IMR-90 (cell line): Measurements from ENCODE around the gene FARP1. TPM values are rescaled to one million over a fixed set of nuclear protein-coding genes. Genes with fewer than 3 reads are reported as not detected.

Experiments used
- ATAC-seq: fragments of 200-7000 bp; cut with Tn5 transposase; 2 replicates; pipeline ENCODE4 v1.9.1; 2020; ENCODE audit warnings: low read depth, mild to moderate bottlenecking, moderate library complexity
- BruUV-seq: library from RNA; stranded (reverse); fragments of 400-500 nt; replicated peaks from 2 replicates; lab custom pipeline; 2021; lab: Mats Ljungman, UMichigan
- CTCF ChIA-PET: fragments of 300-600 bp; formaldehyde crosslinking; extraction: SDS; loops from one replicate; lab custom pipeline; 2021; ENCODE audit warnings: antibody characterized with exemption; lab: Yijun Ruan, JAX
- POLR2A ChIA-PET: fragments of 300-600 bp; sonication (Branson Sonifier 250); formaldehyde crosslinking; loops from one replicate; lab custom pipeline; 2022; ENCODE audit warnings: antibody characterized with exemption; ENCODE audit not compliant: unreplicated experiment; lab: Charles Lee
- DNase-seq: peaks from one replicate; pipeline ENCODE4 v3.0.0; 2013
- H2AFZ ChIP-seq: replicated peaks from 2 replicates; pipeline ENCODE3; 2013; ENCODE audit warnings: low read length, mild to moderate bottlenecking; ENCODE audit not compliant: poor library complexity
- H2AK5ac ChIP-seq: 2 replicates; pipeline ENCODE4 v1.6.1; 2013; ENCODE audit warnings: low read depth, low read length, inconsistent platforms
- H2AK9ac ChIP-seq: replicated peaks from 2 replicates; pipeline ENCODE3; 2013; ENCODE audit warnings: mild to moderate bottlenecking, low read depth, low read length, moderate library complexity; ENCODE audit not compliant: poor library complexity
- H2BK120ac ChIP-seq: 2 replicates; pipeline ENCODE4 v1.6.1; 2013; ENCODE audit warnings: low read depth, low read length, inconsistent platforms
- H2BK15ac ChIP-seq: 3 replicates; pipeline ENCODE4 v1.6.1; 2013; ENCODE audit warnings: low read depth, low read length, inconsistent platforms
- H2BK20ac ChIP-seq: 2 replicates; pipeline ENCODE4 v1.6.1; 2013; ENCODE audit warnings: low read depth, mild to moderate bottlenecking, inconsistent platforms, low read length, moderate library complexity
- H2BK5ac ChIP-seq: 2 replicates; pipeline ENCODE4 v1.6.1; 2013; ENCODE audit warnings: mild to moderate bottlenecking, low read depth, low read length, inconsistent platforms; ENCODE audit not compliant: poor library complexity, severe bottlenecking
- H3K14ac ChIP-seq: replicated peaks from 2 replicates; pipeline ENCODE4 v1.6.1; 2013; ENCODE audit warnings: low read depth, low read length, inconsistent platforms
- H3K18ac ChIP-seq: 2 replicates; pipeline ENCODE4 v1.6.1; 2013; ENCODE audit warnings: low read depth, low read length, control low read depth
- H3K23ac ChIP-seq: 2 replicates; pipeline ENCODE4 v1.6.1; 2013; ENCODE audit warnings: low read depth, low read length, inconsistent platforms
- H3K27ac ChIP-seq: 2 replicates; pipeline ENCODE4 v1.5.1; 2013; ENCODE audit warnings: mild to moderate bottlenecking, control low read depth, low read length; ENCODE audit not compliant: insufficient read depth
- H3K27me3 ChIP-seq: 2 replicates; pipeline ENCODE4 v1.6.1; 2013; ENCODE audit warnings: low read length; ENCODE audit not compliant: control insufficient read depth, insufficient read depth
- H3K36me3 ChIP-seq: 2 replicates; pipeline ENCODE4 v1.6.1; 2013; ENCODE audit warnings: low read length, mixed read lengths; ENCODE audit not compliant: control insufficient read depth, insufficient read depth
- H3K4ac ChIP-seq: 2 replicates; pipeline ENCODE4 v1.6.1; 2013; ENCODE audit warnings: low read depth, low read length, inconsistent platforms
- H3K4me1 ChIP-seq: 2 replicates; pipeline ENCODE4 v1.6.1; 2013; ENCODE audit warnings: low read length, mixed read lengths; ENCODE audit not compliant: control insufficient read depth, insufficient read depth
- H3K4me2 ChIP-seq: 2 replicates; pipeline ENCODE4 v1.6.1; 2013; ENCODE audit warnings: low read depth, mild to moderate bottlenecking, control low read depth, low read length, moderate library complexity
- H3K4me3 ChIP-seq: 2 replicates; pipeline ENCODE4 v1.5.1; 2013; ENCODE audit warnings: low read depth, mild to moderate bottlenecking, control low read depth, low read length, moderate library complexity; ENCODE audit not compliant: insufficient read depth
- H3K56ac ChIP-seq: 2 replicates; pipeline ENCODE4 v1.6.1; 2013; ENCODE audit warnings: low read length, inconsistent platforms; ENCODE audit not compliant: insufficient read depth; ENCODE audit errors: extremely low read depth
- H3K79me1 ChIP-seq, 2 experiments: 2 replicates each; pipeline ENCODE4 v1.6.1; 2013; ENCODE audit warnings: low read length in 2 of 2, inconsistent platforms in 1 of 2, low read depth in 1 of 2
- H3K9ac ChIP-seq: 2 replicates; pipeline ENCODE4 v1.6.1; 2013; ENCODE audit warnings: low read depth, low read length, control low read depth
- H3K9me1 ChIP-seq: 2 replicates; pipeline ENCODE4 v1.6.1; 2013; ENCODE audit warnings: low read length, inconsistent platforms; ENCODE audit not compliant: insufficient read depth
- H3K9me3 ChIP-seq: 2 replicates; pipeline ENCODE4 v1.6.1; 2013; ENCODE audit warnings: low read length; ENCODE audit not compliant: control insufficient read depth, insufficient read depth
- H4K20me1 ChIP-seq: 2 replicates; pipeline ENCODE4 v1.6.1; 2013; ENCODE audit warnings: low read length, inconsistent platforms; ENCODE audit not compliant: insufficient read depth
- H4K5ac ChIP-seq: 2 replicates; pipeline ENCODE4 v1.6.1; 2013; ENCODE audit warnings: mild to moderate bottlenecking, low read depth, low read length, control low read depth
- H4K8ac ChIP-seq, 2 experiments: 2 replicates each; pipeline ENCODE4 v1.6.1; 2013; ENCODE audit warnings: low read depth in 2 of 2, low read length in 2 of 2, control low read depth in 1 of 2, inconsistent platforms in 1 of 2
- H4K91ac ChIP-seq: 2 replicates; pipeline ENCODE4 v1.6.1; 2013; ENCODE audit warnings: low read depth, low read length, inconsistent platforms; ENCODE audit not compliant: insufficient read depth
- MXI1 ChIP-seq: IDR thresholded peaks from 2 replicates; pipeline ENCODE4 v1.6.1; 2012; ENCODE audit warnings: low read depth, mild to moderate bottlenecking, low read length, moderate library complexity, borderline replicate concordance
- RAD21 ChIP-seq: IDR thresholded peaks from 2 replicates; pipeline ENCODE4 v1.6.1; 2012; ENCODE audit warnings: low read length, improper control_type of control experiment
- whole genome bisulfite sequencing, 2 experiments: methylation state at CpG; one replicate each; pipeline versions ENCODE4 v1.1.5 to v1.1.7; 2013; ENCODE audit warnings: missing lambda C conversion rate in 2 of 2; ENCODE audit not compliant: insufficient read length in 1 of 2; ENCODE audit errors: extremely low coverage in 2 of 2; 5-methylcytosine and 5-hydroxymethylcytosine counted together
- dilution Hi-C: fragments of 300-500 bp; cut with HindIII; formaldehyde crosslinking; loops from one replicate; pipeline ENCODE4 v1.14.3; 2018; ENCODE audit warnings: low sequenced_read_pairs; ENCODE audit not compliant: unreplicated experiment
- in situ Hi-C: fragments of 300-500 bp; cut with MboI; formaldehyde crosslinking; loops from 3 replicates; pipeline ENCODE4 v1.14.3; 2019; ENCODE audit warnings: low sequenced_read_pairs, inconsistent platforms, mixed read lengths
- intact Hi-C: fragments of 100-400 bp; cut with micrococcal nuclease; formaldehyde crosslinking; loops from 2 replicates; pipeline ENCODE4 v1.10.0; 2022
- polyA plus RNA-seq, 3 experiments: library from polyadenylated mRNA; depleted of rRNA; stranded (reverse); fragments of >200 nt; gene quantifications; 2 replicates each; pipeline ENCODE4 v1.2.3, GENCODE V29; 2012; ENCODE audit warnings: low replicate concordance in 1 of 3
- total RNA-seq: library from RNA; depleted of rRNA; stranded (reverse); fragments of >200 nt; gene quantifications from 2 replicates; pipeline ENCODE4 v1.2.3, GENCODE V29; 2012

Gene FARP1
- total and polyA plus RNA-seq, 2 of the 4 experiments (the other 2 are of a cell fraction): 39.6 to 57.0 TPM

GRCh38 chr13:98273824-98274742 is 131.2 kb downstream of the FARP1 start:
- Histone ChIP-seq H3K9me3 (no peaks in the 10 kb centered on the region), H2AFZ (no peak overlapping the region), H3K23ac (peak overlapping the region; percentile 77), H4K8ac (peak overlapping the region; percentile 14 to 48; a peak in 3 of 4 replicates), H3K14ac (peak overlapping the region; percentile 44), H4K5ac (peak overlapping the region; percentile 86), H2AK9ac (peak overlapping the region; percentile 48), H2BK20ac (peak overlapping the region; percentile 23), H3K27me3 (no peaks in the 10 kb centered on the region), H4K20me1 (peaks cover 20% of the 10 kb centered on the region; the same call in 1 of the 2 replicates), H2BK15ac (peak overlapping the region; percentile 21; the same call in 2 of the 3 replicates), H4K91ac (peak overlapping the region; percentile 49), H3K9me1 (peaks cover 25% of the 10 kb centered on the region), H3K27ac (peak overlapping the region; percentile 75), H2BK5ac (peak overlapping the region; percentile 42), H3K18ac (peak overlapping the region; percentile 59), H3K79me1 (peaks cover 38 to 80% of the 10 kb centered on the region in 2 experiments), H2BK120ac (peak overlapping the region; percentile 43), H3K9ac (peak overlapping the region; percentile 43), H3K4me2 (peak overlapping the region; percentile 86), H3K4ac (peak overlapping the region; percentile 55), H3K4me1 (peaks cover 27% of the 10 kb centered on the region), H3K36me3 (0 out of 2 replicates have a peak, but pooled peaks cover 1% of the 10 kb centered on the region), H2AK5ac (peak overlapping the region; percentile 6; the same call in 1 of the 2 replicates), H3K4me3 (peak overlapping the region; percentile 10; the same call in 1 of the 2 replicates), H3K56ac (peak overlapping the region; percentile 40; the same call in 1 of the 2 replicates)
- DNase-seq: peak; percentile 40
- TF ChIP-seq MXI1 (peak; percentile 57; the same call in 1 of the 2 replicates), RAD21 (no peak)
- BruUV-seq: no TSS peak
- ChIA-PET CTCF (interaction anchor here (0.6 kb wide), 1 partner anchor 1267 kb away, joined by 3 read pairs; no protein-coding TSS in a partner anchor), POLR2A (interaction anchor here (0.6 to 0.8 kb wide), 3 partner anchors 19 to 27 kb away, joined by 3 read pairs; no protein-coding TSS in a partner anchor)
- dilution Hi-C loops (no loop called here), in situ Hi-C loops (no loop called here), intact Hi-C loops (no loop called here)
- WGBS, 2 experiments: no CpG with 5 or more reads among the region's 12 CpGs
- ATAC-seq: peak; percentile 61
